K562 (cell line): ENCODE results near the gene DEFB124. TPM values are rescaled to one million over a fixed set of nuclear protein-coding genes. Genes with fewer than 3 reads are reported as not detected.

ENCODE experiments used
- ATF1 ChIP-seq, 2 experiments: fragments of 450-650 bp in 1 of 2; IDR thresholded peaks; 2 replicates each; pipeline ENCODE4 v1.6.1; 2016; ENCODE audit warnings: missing compliant biosample characterization in 1 of 2, missing genetic modification characterization in 1 of 2
- CHD2 ChIP-seq: IDR thresholded peaks from 2 replicates; pipeline ENCODE4 v1.6.1; 2011; ENCODE audit warnings: low read depth, low read length
- CSDE1 ChIP-seq, 2 experiments: fragments of 450-650 bp; IDR thresholded peaks; 2 replicates each; pipeline ENCODE4 v1.6.1; 2016; ENCODE audit warnings: mild to moderate bottlenecking in 1 of 2
- CXXC5 ChIP-seq: fragments of 250-450 bp; sonication (Bioruptor Pico); IDR thresholded peaks from 2 replicates; pipeline ENCODE4 v1.8.0; 2022; ENCODE audit warnings: inconsistent platforms, mild to moderate bottlenecking, moderate library complexity
- ID3 ChIP-seq, 2 experiments: fragments of 250-450 bp in 1 of 2; fragments of 450-650 bp in 1 of 2; sonication (Bioruptor Pico) in 1 of 2; IDR thresholded peaks; 2 replicates each; pipeline versions ENCODE4 v1.6.1 to v1.8.0; 2016 to 2021; ENCODE audit warnings: mild to moderate bottlenecking in 2 of 2, moderate library complexity in 2 of 2, missing compliant biosample characterization in 1 of 2, missing genetic modification characterization in 1 of 2
- MBD2 ChIP-seq: sonication (generic); IDR thresholded peaks from 2 replicates; pipeline ENCODE4 v1.6.1; 2016; ENCODE audit warnings: low read depth, borderline replicate concordance
- MEF2A ChIP-seq: IDR thresholded peaks from 2 replicates; pipeline ENCODE4 v1.6.1; 2011; ENCODE audit warnings: low read depth, mild to moderate bottlenecking, low read length, moderate library complexity; ENCODE audit not compliant: control insufficient read depth
- POLR2AphosphoS5 ChIP-seq: IDR thresholded peaks from 2 replicates; pipeline ENCODE4 v1.6.1; 2011; ENCODE audit warnings: mild to moderate bottlenecking, low read depth, low read length, moderate library complexity; ENCODE audit not compliant: control insufficient read depth, insufficient read depth
- POLR2H ChIP-seq: IDR thresholded peaks from 2 replicates; pipeline ENCODE4 v1.6.1; 2016; ENCODE audit warnings: missing genetic modification characterization, low read depth, mild to moderate bottlenecking, control low read depth, missing compliant biosample characterization, moderate library complexity
- PPARD ChIP-seq: fragments of 250-450 bp; sonication (Bioruptor Pico); IDR thresholded peaks from 2 replicates; pipeline ENCODE4 v1.8.0; 2022; ENCODE audit warnings: inconsistent platforms, mild to moderate bottlenecking, moderate library complexity
- RAD21 ChIP-seq, 2 experiments: fragments of 250-450 bp in 1 of 2; fragments of 450-650 bp in 1 of 2; sonication (Bioruptor Pico) in 1 of 2; formaldehyde crosslinking in 1 of 2; IDR thresholded peaks in 1 of 2; conservative IDR thresholded peaks in 1 of 2; 2 replicates each; pipeline versions ENCODE4 v1.4.0 to v1.8.0; 2020 to 2022; ENCODE audit warnings: mild to moderate bottlenecking in 2 of 2, moderate library complexity in 1 of 2
- RBM25 ChIP-seq: fragments of 200-400 bp; formaldehyde crosslinking; IDR thresholded peaks from 2 replicates; pipeline ENCODE4 v1.6.1; 2018; ENCODE audit warnings: low read length, low read depth, moderate library complexity; ENCODE audit not compliant: severe bottlenecking
- SUPT5H ChIP-seq: fragments of 450-650 bp; IDR thresholded peaks from 2 replicates; pipeline ENCODE4 v1.6.1; 2016
- TBP ChIP-seq: optimal IDR thresholded peaks from 2 replicates; pipeline ENCODE3; 2011; ENCODE audit warnings: low read depth, low read length, improper control_type of control experiment
- ZKSCAN1 ChIP-seq: fragments of 150-350 bp; IDR thresholded peaks from 2 replicates; pipeline ENCODE4 v1.6.1; 2016; ENCODE audit warnings: low read depth, low read length
- ZNF124 ChIP-seq: sonication (generic); formaldehyde crosslinking; IDR thresholded peaks from 2 replicates; pipeline ENCODE4 v1.8.1; 2022; ENCODE audit warnings: missing genetic modification reagents
- ZNF518B ChIP-seq: fragments of 250-450 bp; sonication (Bioruptor Pico); IDR thresholded peaks from 2 replicates; pipeline ENCODE4 v1.5.0; 2021; ENCODE audit warnings: mild to moderate bottlenecking, moderate library complexity
- ZNF766 ChIP-seq: fragments of 200-800 bp; sonication (Bioruptor generic); conservative IDR thresholded peaks from 2 replicates; pipeline ENCODE4 v1.6.1; 2016; ENCODE audit warnings: missing genetic modification characterization, missing compliant biosample characterization
- polyA plus RNA-seq, 8 experiments: library from polyadenylated mRNA; depleted of rRNA in 4 of 8; stranded (reverse) in 5 of 8; unstranded in 3 of 8; fragments of >200 nt; fragmentation: Nextera tagmentation in 2 of 8; fragmentation: Illumina TruSeq in 1 of 8; extraction: Ambion mirVana in 2 of 8; extraction: Trizol in 1 of 8; gene quantifications; 2 replicates each; pipeline versions ENCODE4 v1.2.1 to v1.2.3, GENCODE V29; 2011 to 2014; ENCODE audit warnings: inconsistent platforms in 1 of 8, missing spikeins in 1 of 8
- total RNA-seq, 7 experiments: library from RNA; depleted of rRNA in 6 of 7; stranded (reverse); fragments of >200 nt in 6 of 7; fragmentation: Illumina TruSeq in 2 of 7; extraction: Trizol in 2 of 7; gene quantifications; 2 replicates each; pipeline versions ENCODE4 v1.2.1 to v1.2.3, GENCODE V29; 2011 to 2021; ENCODE audit warnings: low replicate concordance in 1 of 7
- TF ChIP-seq, protein P1 (sequence below): fragments of 250-450 bp; sonication (Bioruptor Pico); IDR thresholded peaks from 2 replicates; pipeline ENCODE4 v1.4.0; 2020; ENCODE audit warnings: mild to moderate bottlenecking, moderate library complexity

Gene DEFB124
- total and polyA plus RNA-seq, 9 of the 15 experiments (the other 6 are each of a cell fraction or from before 2014, with no cell fraction given), result not detected

- no peak for TF ChIP-seq ZNF518B (CRISPR knock-in tag)
- peak; percentile 98 for TF ChIP-seq CXXC5
- TF ChIP-seq ID3 (CRISPR knock-in tag; IDR thresholded peaks at IDR 0.05), result no peak
- peak; percentile 92 for TF ChIP-seq ID3 (tag; IDR thresholded peaks at IDR 0.05)
- 0 out of 2 replicates have a peak, but pooled peaks have one; percentile 49 for TF ChIP-seq POLR2AphosphoS5
- TF ChIP-seq MBD2, result peak; percentile 42; the same call in 1 of the 2 replicates
- no peak for TF ChIP-seq PPARD (CRISPR knock-in tag)
- no peak for TF ChIP-seq RAD21 (CRISPR knock-in tag; conservative IDR thresholded peaks at IDR 0.05 in 1 of 2, IDR thresholded peaks at IDR 0.05 in 1 of 2)
- TF ChIP-seq MEF2A, result no peak
- TF ChIP-seq CHD2, result peak; percentile 23; the same call in 1 of the 2 replicates
- peak; percentile 89 for TF ChIP-seq SUPT5H
- peak; percentile 56 for TF ChIP-seq ATF1 (CRISPR knock-in tag; IDR thresholded peaks at IDR 0.05)
- peak; percentile 93 for TF ChIP-seq ATF1 (tag; IDR thresholded peaks at IDR 0.05)
- peak; percentile 98 for TF ChIP-seq ZNF766
- peak; percentile 60; the same call in 1 of the 2 replicates for TF ChIP-seq POLR2H (tag)
- TF ChIP-seq ZNF124 (CRISPR knock-in tag), result no peak
- TF ChIP-seq TBP, result peak; percentile 84
- no peak for TF ChIP-seq RBM25
- TF ChIP-seq, protein P1, sequence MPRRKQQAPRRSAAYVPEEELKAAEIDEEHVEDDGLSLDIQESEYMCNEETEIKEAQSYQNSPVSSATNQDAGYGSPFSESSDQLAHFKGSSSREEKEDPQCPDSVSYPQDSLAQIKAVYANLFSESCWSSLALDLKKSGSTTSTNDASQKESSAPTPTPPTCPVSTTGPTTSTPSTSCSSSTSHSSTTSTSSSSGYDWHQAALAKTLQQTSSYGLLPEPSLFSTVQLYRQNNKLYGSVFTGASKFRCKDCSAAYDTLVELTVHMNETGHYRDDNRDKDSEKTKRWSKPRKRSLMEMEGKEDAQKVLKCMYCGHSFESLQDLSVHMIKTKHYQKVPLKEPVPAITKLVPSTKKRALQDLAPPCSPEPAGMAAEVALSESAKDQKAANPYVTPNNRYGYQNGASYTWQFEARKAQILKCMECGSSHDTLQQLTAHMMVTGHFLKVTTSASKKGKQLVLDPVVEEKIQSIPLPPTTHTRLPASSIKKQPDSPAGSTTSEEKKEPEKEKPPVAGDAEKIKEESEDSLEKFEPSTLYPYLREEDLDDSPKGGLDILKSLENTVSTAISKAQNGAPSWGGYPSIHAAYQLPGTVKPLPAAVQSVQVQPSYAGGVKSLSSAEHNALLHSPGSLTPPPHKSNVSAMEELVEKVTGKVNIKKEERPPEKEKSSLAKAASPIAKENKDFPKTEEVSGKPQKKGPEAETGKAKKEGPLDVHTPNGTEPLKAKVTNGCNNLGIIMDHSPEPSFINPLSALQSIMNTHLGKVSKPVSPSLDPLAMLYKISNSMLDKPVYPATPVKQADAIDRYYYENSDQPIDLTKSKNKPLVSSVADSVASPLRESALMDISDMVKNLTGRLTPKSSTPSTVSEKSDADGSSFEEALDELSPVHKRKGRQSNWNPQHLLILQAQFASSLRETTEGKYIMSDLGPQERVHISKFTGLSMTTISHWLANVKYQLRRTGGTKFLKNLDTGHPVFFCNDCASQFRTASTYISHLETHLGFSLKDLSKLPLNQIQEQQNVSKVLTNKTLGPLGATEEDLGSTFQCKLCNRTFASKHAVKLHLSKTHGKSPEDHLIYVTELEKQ (CRISPR knock-in tag), result no peak
- peak in 1 of 2 experiments; percentile 53; a peak in 1 of 4 replicates for TF ChIP-seq CSDE1 (IDR thresholded peaks at IDR 0.05)
- peak; percentile 64; the same call in 1 of the 2 replicates for TF ChIP-seq ZKSCAN1
Observed at GRCh38 chr20:31514154-31515071, 39.5 kb upstream of the DEFB124 start, which contains the start of gene HM13 (continued).
